ENCODE data around the gene DHX35. TPM values are rescaled to one million over a fixed set of nuclear protein-coding genes. Genes with fewer than 3 reads are reported as not detected.

The DHX35 gene
- total and polyA plus RNA-seq, 9 donors: 11.2 to 14.5 (median 12.0) TPM

DNA sequence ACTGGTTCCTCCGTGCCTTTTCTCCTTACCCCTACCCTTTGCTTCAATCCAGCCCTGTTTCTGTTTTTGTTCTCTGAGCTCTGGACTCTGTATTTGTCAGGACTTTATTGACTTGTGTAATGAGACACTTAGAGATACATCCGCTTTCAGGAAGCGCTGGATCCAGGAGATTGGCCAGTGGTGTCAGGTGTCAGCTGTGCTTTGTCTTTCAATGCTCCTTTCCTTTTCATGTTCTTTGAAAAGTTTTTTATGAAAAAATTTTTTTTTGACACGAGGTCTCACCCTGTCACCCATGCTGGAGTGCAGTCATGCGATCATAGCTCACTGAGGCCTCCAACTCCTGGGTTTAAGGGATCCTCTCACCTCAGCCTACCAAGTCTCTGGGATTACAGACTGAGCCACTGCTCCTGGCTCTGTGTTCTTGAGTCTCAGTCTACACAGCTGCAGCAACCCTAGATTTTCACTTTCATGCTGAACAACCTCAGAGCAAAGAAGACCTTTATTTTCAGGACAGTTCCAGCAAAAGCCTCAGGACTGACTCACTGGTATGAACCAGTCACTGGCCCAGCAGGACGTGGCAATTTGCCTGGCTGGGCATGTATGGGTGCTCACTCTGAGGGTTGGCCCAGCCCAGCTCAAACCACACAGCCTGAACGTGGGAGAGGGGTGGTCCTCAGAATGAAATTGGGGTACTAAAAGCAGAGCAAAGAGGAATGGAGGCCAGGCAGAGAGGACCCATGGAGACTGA, 108.5 kb downstream of the DHX35 start:
- Histone ChIP-seq H3K27me3 (no peaks in the 10 kb centered on the region), H3K4me1 (ENCODE audit: insufficient read depth) (no peaks in the 10 kb centered on the region), H3K27ac (no peak overlapping the region), H3K9me3 (peaks cover 0 to 5% of the 10 kb centered on the region in 2 donors), H3K4me3 (no peak overlapping the region), H3K36me3 (no peaks in the 10 kb centered on the region)
- WGBS, 3 donors: 58 to 69% (median 68%) methylated on average over 7 of the region's 7 CpGs
- DNase-seq: no peak
- intact Hi-C loops (cut with DNase I): no loop called here
- TF ChIP-seq EP300 (IDR thresholded peaks at IDR 0.05) (no peak), POLR2A (IDR thresholded peaks at IDR 0.05) (no peak)
- TF ChIP-seq, protein P1, sequence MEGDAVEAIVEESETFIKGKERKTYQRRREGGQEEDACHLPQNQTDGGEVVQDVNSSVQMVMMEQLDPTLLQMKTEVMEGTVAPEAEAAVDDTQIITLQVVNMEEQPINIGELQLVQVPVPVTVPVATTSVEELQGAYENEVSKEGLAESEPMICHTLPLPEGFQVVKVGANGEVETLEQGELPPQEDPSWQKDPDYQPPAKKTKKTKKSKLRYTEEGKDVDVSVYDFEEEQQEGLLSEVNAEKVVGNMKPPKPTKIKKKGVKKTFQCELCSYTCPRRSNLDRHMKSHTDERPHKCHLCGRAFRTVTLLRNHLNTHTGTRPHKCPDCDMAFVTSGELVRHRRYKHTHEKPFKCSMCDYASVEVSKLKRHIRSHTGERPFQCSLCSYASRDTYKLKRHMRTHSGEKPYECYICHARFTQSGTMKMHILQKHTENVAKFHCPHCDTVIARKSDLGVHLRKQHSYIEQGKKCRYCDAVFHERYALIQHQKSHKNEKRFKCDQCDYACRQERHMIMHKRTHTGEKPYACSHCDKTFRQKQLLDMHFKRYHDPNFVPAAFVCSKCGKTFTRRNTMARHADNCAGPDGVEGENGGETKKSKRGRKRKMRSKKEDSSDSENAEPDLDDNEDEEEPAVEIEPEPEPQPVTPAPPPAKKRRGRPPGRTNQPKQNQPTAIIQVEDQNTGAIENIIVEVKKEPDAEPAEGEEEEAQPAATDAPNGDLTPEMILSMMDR (IDR thresholded peaks at IDR 0.05): no peak

GRCh38 chr20:39072132-39072531, 110.0 kb downstream of the DHX35 start:
- Histone ChIP-seq H3K27ac (no peak overlapping the region), H3K27me3 (no peaks in the 10 kb centered on the region), H3K4me1 (ENCODE audit: insufficient read depth) (no peaks in the 10 kb centered on the region), H3K36me3 (no peaks in the 10 kb centered on the region), H3K9me3 (peaks cover 0 to 5% of the 10 kb centered on the region in 2 donors), H3K4me3 (no peak overlapping the region)
- intact Hi-C loops (cut with DNase I): no loop called here
- WGBS, 3 donors: 83 to 88% (median 88%) methylated on average over 9 to 11 of the region's 11 CpGs
- DNase-seq: no peak
- TF ChIP-seq, protein P1 (IDR thresholded peaks at IDR 0.05): no peak
- TF ChIP-seq EP300 (IDR thresholded peaks at IDR 0.05) (no peak), POLR2A (IDR thresholded peaks at IDR 0.05) (no peak)

DNA sequence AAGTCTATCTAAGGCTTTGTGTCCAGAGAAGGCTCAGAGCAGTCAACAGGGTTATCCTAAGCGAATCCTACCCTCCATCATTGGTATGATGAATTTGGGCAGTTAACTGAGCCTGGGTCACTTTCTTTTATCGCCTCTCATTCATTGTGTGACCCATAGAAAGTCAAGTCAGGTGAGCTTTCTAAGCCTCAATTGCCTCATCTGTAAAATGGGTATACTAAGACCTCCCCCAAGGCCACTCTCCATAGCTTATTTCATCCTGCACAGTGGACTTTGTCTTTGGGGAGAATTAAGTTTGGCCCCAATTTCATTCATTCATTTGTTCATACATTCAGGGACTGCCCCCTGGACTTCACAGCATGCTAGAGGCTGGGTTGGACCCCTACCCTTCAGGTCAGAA, 110.5 kb downstream of the DHX35 start:
- Histone ChIP-seq H3K9me3 (peaks cover 0 to 5% of the 10 kb centered on the region in 2 donors), H3K4me3 (no peak overlapping the region), H3K4me1 (ENCODE audit: insufficient read depth) (no peaks in the 10 kb centered on the region), H3K27me3 (no peaks in the 10 kb centered on the region), H3K27ac (no peak overlapping the region), H3K36me3 (no peaks in the 10 kb centered on the region)
- WGBS, 3 donors: 83 to 97% (median 95%) methylated on average over 2 of the region's 2 CpGs
- intact Hi-C loops (cut with DNase I): no loop called here
- TF ChIP-seq POLR2A (IDR thresholded peaks at IDR 0.05) (no peak), EP300 (IDR thresholded peaks at IDR 0.05) (no peak)
- TF ChIP-seq, protein P1 (IDR thresholded peaks at IDR 0.05): no peak
- no peak for DNase-seq

GRCh38 chr20:39075731-39076130, 113.6 kb downstream of the DHX35 start:
- no peaks in the 10 kb centered on the region for H3K9me3 ChIP-seq
- intact Hi-C loops (cut with DNase I): no loop called here
- WGBS, 3 donors: 89 to 95% (median 91%) methylated on average over 2 of the region's 2 CpGs
- TF ChIP-seq, protein P1 (IDR thresholded peaks at IDR 0.05): no peak
- TF ChIP-seq EP300 (IDR thresholded peaks at IDR 0.05) (no peak), POLR2A (IDR thresholded peaks at IDR 0.05) (no peak)
- no peak overlapping the region for H3K27ac ChIP-seq
- H3K27me3 ChIP-seq: no peaks in the 10 kb centered on the region
- no peaks in the 10 kb centered on the region for H3K36me3 ChIP-seq
- no peak for DNase-seq
- H3K4me1 ChIP-seq (ENCODE audit: insufficient read depth): no peaks in the 10 kb centered on the region
- H3K4me3 ChIP-seq: no peak overlapping the region

Measured in ovary (tissue), 9 donors.